Epidermal melanocyte (primary cell): ENCODE measurements around the gene MELTF.
"Not testable (repeated sequence)": the region's sequence is repeated elsewhere in the genome, so short reads cannot be mapped to it uniquely, and the experiment has no call there.

Experiments
- DNase-seq: peaks from one replicate; pipeline ENCODE4 v3.0.0; 2011; ENCODE audit warnings: low spot score; ENCODE audit not compliant: insufficient read length

Gene MELTF

GRCh38 chr3:197029511-197030167, at the start of gene MELTF:
TSS of gene MELTF (minus strand) at chr3:197029817. CDS start at chr3:197029702, 115 bp downstream.
- peak; percentile 90 for DNase-seq

DNA sequence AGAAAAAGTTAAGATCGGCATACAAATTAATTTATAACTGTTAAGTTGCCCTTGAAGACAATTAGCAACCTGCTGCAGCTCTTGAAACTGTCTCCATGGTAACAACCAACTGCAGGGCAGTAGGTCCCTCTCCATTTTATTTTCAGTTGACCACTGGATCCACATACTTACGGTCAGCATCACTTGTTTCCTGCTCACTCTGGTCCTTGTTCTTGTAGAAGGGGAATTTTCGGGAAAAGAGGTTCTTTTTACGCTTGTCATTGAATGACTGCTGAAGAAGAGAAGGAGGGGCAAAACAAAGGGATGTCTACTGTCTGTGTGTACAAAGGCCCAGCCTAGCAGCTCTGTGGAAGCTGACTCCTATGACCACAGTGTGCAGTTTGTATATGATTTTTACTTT, 46.8 kb upstream of the MELTF start:
- no peak for DNase-seq

- DNase-seq = no peak
These were observed 38.5 kb upstream of the MELTF start for GRCh38 chr3:197068077-197068476.

DNA sequence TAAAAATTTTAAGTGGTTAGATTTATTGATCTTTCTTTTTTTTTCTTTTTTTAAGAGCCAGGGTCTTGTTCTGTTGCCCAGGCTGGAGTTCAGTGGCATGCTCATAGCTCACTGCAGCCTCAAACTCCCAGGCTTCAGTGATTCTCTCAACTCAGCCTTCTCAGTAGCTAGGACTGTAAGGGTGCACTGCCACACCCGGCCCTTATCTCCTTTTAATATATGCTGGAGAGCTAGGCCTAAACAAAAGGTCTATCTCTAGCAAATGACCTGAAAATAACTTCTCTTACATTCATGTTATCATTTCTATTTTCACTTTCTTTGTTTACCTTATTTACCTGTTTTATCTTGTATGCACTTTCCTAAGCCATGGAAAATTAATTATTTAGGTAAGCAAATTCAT, 35.2 kb upstream of the MELTF start:
- DNase-seq = no peak

DNA sequence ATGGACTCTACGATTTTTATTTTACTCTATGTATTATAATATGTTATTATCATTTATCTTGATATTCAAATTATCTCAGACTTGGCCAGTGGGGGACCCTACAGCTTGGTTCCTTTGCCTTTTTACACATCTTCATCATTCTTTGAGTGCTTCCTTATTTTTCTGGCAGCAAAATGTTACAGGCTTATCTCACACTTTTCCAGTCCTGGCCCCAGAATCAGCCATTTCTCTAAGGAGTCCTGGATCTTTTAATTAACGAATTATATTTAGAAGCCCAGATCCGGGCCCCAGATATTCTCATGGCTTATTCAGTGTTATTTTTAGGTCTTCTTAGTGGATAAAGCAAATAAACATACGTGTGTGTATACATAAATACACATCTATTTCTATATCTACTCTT, 32.8 kb upstream of the MELTF start:
- no peak for DNase-seq

- DNase-seq = not testable (repeated sequence)
These were observed 22.0 kb upstream of the MELTF start for GRCh38 chr3:197051637-197052036.

GRCh38 chr3:197050511-197050910, 20.9 kb upstream of the MELTF start:
- no peak for DNase-seq

GRCh38 chr3:197042539-197042938, 12.9 kb upstream of the MELTF start:
- no peak for DNase-seq

DNA sequence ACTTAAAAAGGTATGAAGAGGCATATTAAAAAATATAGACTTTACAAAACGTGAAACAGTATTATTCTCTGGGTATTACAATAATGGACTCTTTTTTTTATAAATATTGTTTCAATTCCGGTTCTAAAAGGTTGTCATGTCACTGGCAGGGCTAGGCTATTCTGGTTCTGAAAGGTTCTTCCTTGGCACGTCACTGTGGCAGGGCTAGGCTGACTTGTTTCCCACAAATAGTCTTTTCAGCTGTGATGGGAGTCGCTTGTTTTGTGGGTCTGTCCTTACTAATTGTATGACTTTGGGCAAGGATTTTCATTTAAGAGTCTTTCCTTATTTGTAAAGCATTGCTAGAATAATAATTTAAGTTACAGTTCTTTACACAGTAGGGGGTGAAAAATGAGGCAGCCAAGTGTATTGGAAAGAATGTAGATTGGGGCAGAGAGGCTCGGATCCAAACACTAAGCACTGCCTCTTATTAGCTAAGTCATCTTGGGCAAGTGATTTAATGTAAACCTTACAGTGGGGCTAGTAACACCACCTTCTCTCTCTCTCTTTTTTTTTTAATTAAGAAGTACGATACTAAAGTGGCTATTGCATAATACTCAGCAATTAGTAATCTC, 12.4 kb upstream of the MELTF start:
- DNase-seq = no peak

- no peak for DNase-seq
These were observed 11.0 kb upstream of the MELTF start for GRCh38 chr3:197040658-197041057.

DNA sequence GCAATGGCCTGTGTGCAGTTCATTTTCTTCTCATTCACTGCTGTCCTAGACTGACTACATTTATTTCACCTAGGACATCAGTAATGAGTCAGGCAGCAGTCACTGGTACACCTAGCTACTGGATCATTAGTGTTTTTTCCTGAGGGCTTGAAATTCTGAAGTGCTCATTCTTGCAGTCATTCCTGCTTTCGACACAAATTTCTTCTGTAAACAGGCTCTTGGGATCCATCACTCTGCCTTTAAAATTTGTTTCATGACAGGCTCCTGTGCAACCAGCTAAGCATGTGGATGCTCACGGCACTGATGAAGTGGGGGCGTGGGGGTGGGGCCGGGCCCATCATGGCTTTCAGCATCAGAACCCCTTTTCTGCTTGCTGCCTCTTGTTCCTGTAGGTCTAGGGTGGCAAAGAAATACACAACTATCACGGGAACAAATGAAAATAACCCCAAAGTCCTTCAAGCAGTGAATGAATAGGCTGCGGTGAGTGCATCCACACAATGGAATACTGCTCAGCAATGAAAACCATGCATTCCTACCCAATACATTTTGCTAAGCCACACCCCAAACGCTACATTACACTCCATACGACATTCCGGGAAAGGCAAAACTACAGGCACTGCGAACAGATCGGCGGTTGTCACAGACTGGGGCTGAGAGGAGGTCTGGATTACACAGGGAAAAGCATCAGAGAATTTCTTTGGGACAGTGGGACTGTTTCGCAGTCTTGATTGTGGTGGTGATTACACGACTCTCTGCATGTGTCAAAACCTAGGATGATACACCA, 9.3 kb upstream of the MELTF start:
- no peak for DNase-seq

GRCh38 chr3:197035577-197035976, 6.0 kb upstream of the MELTF start:
- no peak for DNase-seq

DNA sequence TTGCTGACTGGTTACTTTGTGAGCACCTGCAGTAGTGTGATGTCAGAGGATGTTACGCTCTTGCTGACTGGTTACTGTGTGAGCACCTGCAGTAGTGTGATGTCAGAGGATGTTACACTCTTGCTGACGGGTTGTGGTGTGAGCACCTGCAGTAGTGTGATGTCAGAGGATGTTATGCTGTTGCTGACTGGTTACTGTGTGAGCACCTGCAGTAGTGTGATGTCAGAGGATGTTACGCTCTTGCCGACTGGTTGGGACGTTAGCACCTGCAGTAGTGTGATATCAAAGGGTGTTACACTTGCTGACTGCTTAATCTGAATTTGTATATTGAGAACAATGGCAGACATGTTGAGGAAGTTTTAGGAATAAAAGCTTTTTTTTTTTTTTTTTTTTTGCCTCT, 5.2 kb upstream of the MELTF start:
- DNase-seq = not testable (repeated sequence)

DNA sequence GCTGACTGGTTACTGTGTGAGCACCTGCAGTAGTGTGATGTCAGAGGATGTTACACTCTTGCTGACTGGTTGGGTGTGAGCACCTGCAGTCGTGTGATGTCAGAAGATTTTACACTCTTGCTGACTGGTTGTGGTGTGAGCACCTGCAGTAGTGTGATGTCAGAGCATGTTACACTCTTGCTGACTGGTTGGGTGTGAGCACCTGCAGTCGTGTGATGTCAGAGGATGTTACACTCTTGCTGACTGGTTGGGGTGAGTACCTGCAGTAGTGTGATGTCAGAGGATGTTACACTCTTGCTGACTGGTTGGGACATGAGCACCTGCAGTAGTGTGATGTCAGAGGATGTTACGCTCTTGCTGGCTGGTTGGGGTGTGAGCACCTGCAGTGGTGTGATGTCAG, 4.1 kb upstream of the MELTF start:
- DNase-seq = not testable (repeated sequence)

- peak; percentile 54 for DNase-seq
These were observed 2.0 kb upstream of the MELTF start for GRCh38 chr3:197031315-197032285.

DNA sequence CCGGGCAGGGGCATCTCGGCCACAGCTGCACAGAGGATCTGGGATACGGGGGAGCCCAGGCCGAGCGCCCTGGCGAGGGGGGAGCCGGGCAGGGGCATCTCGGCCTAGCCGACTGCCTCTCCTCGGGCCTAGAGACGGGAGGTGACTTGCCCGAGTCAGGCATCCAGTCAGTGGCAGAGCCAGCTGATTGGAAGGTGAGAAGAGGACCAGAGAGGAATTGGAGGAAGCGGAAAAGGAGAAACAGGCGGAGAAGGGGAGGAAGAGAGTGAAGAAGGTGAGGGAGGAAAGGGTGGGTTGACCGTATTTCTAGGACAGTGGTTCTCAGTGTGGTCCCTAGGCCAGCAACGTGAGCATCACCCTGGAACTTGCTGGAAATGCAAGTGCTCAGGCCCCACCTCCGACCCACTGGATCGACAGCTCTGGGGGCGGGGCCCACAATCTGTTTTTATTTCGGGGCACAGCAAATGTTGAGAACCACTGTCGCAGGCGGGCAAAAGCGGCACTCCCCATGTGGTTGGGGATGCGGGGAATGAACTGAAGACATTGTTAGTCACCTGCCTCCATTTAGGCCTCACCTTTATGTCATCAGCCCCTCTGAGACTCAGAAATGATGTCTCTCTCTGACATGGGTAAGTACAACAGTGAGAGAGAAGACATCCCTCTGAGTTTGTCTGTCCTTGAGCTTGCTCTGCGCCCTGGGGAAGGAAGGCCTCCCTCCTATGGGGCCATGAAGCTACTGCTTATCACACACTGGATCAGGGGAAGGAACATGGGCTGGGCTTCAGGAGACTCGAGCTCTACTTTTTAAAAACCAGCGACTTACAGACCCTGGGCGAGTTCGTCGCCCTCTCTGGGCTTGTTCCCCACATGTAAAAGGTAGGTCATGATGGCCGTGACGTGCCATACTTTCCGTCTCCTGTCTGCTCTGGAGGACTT, 1.0 kb upstream of the MELTF start:
- no peak for DNase-seq

DNA sequence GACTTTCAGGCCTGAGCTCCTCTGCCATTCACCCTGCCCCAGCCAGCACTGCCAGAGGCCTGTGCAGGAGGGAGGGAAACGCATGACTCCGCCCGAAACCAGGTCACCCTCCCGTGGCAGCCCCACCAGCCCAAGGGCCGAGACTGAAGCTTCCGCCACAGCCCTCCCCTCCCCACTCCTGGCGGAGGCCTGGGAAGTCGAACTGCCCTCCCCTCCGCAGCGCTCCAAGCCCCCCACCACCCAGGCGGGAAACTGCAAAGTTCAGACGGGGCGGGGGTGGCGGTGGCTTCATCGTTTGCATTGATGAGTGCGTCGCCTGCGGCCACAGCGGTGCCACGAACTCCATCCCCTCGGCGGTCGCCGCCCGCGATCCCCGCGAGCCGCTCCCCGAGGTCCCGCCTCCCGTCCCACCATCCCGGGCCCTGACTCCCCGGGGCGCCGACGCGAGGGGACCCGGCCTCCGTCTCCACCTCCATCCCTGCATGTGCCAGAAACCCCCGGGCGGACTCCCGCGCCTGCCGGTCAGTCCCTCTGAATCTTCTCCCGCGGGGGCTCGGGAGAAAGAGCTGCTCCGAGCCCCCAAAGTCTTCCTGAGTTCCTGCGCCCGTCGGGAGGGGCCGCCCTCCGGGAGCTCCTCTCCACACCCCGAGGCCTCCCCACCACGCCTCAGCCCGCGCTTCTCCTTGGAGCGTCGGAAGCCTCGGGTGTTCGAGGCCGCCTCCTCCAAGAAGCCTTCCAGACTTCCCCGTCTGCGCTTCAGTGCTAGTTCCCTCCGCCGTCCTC, 698 bp downstream of the MELTF start:
- DNase-seq = no peak

DNA sequence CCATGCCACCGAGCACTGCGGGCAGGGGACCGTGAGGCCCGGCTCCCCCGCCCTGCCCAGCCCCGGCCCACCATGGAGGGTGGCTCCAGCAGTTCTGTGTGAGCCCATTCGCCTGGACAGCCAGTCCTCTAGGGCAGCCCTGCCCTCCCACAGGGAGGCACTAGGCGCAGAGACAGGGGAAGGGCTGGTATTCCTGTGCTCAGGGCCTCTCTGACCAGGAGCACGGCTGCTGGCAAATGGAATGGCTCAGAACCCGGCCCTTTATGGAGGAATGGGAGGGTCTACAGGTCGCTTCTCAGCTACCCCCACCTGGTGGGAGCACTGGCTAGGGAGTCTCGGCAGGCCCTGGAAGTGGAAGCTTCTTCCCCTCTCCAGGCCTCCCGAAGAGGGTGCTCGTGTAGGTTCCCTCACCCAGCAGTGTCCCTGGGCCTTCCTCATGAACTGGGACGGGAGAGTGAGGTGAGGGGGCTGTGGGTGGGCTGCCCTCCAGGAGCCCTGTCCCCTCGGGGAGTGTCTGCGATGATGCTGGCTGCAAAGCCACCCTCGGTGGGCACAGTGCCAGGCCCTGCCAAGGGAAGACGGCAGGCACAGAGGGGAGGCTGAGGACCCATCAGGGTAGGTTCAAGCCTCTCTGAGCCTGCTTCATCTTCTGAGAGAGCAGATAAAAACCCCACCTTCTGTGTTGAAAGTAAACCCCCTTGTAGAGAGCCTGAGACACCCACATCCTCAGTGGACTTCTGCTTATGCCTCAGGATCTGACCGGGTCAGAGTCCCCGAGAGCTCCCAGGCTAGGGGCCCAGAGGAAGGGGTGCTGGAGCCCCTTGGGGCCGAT, 1.5 kb downstream of the MELTF start:
- DNase-seq = no peak
